ENCODE results near the gene DCK. TPM values are rescaled to one million over a fixed set of nuclear protein-coding genes. Genes with fewer than 3 reads are reported as not detected.

DCK gene
- total RNA-seq, 1 experiment from 2014 or later, result 51.2 TPM

GRCh38 chr4:71063711-71064110, 70.3 kb downstream of the DCK start:
- no peak for DNase-seq (ENCODE audit: low read depth)

DNA sequence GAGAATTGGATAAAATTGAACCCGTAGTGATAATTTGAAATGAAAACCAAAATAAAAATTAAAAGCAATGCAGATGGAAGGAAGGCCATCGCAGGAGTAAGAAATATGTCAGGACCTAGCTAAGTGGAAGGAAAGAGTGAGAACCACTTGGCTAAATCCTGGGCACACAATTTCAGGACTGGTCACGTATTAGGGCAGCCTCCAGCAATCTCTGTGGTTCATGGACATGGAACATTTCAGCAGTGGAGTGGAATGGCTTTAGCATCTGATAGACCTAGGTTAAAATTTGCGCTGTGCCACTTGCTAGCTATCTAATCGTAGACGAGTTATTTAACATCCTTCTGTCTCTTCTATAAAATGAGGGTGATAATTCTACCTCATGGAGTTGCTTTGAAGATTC, 71.1 kb downstream of the DCK start:
- no peak for DNase-seq (ENCODE audit: low read depth)

GRCh38 chr4:71065991-71066510, 72.6 kb downstream of the DCK start:
- no peak for DNase-seq (ENCODE audit: low read depth)

GRCh38 chr4:71066737-71067716, 73.6 kb downstream of the DCK start:
- no peak for DNase-seq (ENCODE audit: low read depth)

GRCh38 chr4:71069063-71069462, 75.6 kb downstream of the DCK start:
- DNase-seq (ENCODE audit: low read depth), result no peak

DNA sequence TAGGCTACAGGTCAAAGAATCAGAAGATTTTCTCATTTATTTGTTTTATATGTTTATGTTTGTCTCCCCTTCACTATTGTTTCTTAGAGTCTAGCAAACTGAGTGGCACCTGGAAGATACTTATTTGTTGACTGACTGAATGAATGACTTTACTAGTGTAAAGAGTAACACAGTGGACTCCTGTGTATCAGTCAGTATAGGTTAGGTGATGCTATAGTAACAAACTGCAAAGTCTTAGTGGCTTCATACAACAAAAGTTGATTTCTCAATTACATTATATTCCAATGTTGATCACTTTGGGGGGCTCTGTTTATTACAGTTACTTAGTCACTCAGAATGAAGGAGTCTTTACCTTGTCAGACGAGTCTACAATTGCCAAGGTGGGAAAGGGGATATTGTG, 76.6 kb downstream of the DCK start:
- no peak for DNase-seq (ENCODE audit: low read depth)

DNA sequence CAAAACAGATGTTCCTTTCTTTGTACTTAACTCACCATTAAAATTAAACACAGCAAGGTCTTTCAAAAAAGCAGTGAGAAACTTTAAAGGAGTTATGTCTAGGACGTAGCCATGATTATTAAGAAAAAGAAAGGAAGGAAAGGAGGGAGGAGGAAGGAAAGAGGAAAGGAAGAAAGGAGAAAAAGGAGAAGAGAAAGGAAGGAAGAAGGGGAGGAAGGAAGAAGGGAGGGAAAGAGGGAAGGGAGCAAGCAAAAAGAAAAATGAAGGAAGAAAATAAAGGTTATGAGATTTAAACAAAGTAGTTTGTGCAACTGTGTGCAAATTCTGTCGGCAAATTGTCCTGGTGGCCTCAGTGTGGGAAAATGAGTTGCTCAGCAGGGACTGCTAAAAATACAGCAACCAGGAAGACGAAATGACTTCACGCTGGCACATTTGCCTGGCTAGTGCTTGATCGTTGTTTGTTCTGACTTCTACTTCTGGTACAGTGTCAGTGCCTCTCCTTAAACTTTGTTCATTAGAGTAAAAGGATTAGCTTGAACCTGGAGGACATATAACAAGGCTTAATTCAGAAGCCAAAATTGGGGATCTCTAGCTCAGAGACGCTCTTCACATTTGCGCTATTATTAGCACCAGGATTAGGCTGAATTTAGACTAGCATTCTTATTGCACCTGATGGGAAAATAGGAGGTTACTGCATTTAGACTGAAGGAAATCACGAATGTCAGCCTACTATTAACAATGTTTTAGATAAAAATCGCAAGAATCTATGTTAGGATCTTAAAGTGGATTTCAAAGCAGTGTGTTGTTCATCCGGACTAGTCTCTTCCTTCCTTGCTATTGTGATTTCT, 81.2 kb downstream of the DCK start:
- no peak for DNase-seq (ENCODE audit: low read depth)

Other genes starting within 250 kb of the DCK start
- 82.0 and 94.3 TPM in 2 replicates for gene GRSF1, start 153.8 kb upstream of the DCK start, total RNA-seq (2014; rRNA removed; shearing (Covaris generic))
- gene MOB1B, start 91.3 kb upstream of the DCK start, total RNA-seq (2014; rRNA removed; shearing (Covaris generic)), result 6.7 and 7.4 TPM in 2 replicates